ENCODE measurements around the gene ITPR1. TPM values are rescaled to one million over a fixed set of nuclear protein-coding genes. Genes with fewer than 3 reads are reported as not detected.

The ITPR1 gene
- total and polyA plus RNA-seq, 10 of the 15 experiments (the other 5 are each of a cell fraction or from before 2014, with no cell fraction given) = 12.2 to 239 (median 28.4) TPM

DNA sequence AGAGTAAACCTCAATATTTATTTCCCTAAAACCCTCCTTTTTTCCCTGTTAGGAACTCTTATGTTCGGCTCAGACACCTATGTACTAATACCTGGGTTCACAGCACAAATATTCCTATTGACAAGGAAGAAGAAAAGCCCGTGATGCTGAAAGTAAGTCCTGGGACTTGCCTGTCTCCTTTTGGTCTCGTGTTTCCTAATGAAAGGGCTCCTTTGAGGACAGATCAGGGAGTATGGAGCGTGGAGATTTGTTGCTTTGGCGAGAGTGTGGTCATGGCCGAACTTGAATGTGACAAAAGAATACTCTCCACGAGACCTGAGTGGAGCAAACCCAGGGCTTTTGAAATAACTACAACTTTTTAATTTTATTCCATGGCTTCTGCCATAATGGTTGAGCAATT is 167.8 kb downstream of the ITPR1 start:
- intact Hi-C loops (cut with micrococcal nuclease; ENCODE audit: unreplicated experiment) = no loop called here
- in situ Hi-C loops (cut with MboI) = no loop called here
- H2AFZ ChIP-seq (ENCODE audit: control insufficient read depth, low read depth, low read length) = no peak overlapping the region
- peaks cover 9 to 15% of the 10 kb centered on the region in 2 experiments; a peak in 3 of 4 replicates for H3K36me3 ChIP-seq (ENCODE audit: control insufficient read depth in 2 of 2, insufficient read depth in 2 of 2, low read length in 1 of 2)
- BruUV-seq (replicated peaks) = no TSS peak
- ChIA-PET SMC1A (ENCODE audit: uncharacterized antibody, unreplicated experiment) (no interaction called here), RAD21 (ENCODE audit: unreplicated experiment) (no interaction called here), POLR2A (no interaction called here), CTCF (no interaction called here)
- ATAC-seq (no peak), FAIRE-seq (no peak), DNase-seq (ENCODE audit: low read depth, low spot score) (no peak)
- H3K4me2 ChIP-seq (ENCODE audit: control insufficient read depth, insufficient read depth) = no peak overlapping the region
- no peaks in the 10 kb centered on the region for H3K9me3 ChIP-seq (replicated peaks; ENCODE audit: control insufficient read depth, insufficient read depth, low read length)
- H3K79me2 ChIP-seq (ENCODE audit: control insufficient read depth, insufficient read depth, low read length) = no peaks in the 10 kb centered on the region
- WGBS (ENCODE audit: insufficient coverage, insufficient replicate concordance, low lambda C conversion rate, missing lambda C conversion rate) = 86% methylated on average over 7 of the region's 7 CpGs
- no peaks in the 10 kb centered on the region for H3K4me1 ChIP-seq (ENCODE audit: control insufficient read depth, insufficient read depth, low read length)
- no peaks in the 10 kb centered on the region for H3K27me3 ChIP-seq (replicated peaks in 1 of 2; ENCODE audit: control insufficient read depth in 2 of 2, insufficient read depth in 2 of 2, low read length in 1 of 2)
- TF ChIP-seq NFYA (IDR thresholded peaks at IDR 0.05; ENCODE audit: borderline replicate concordance, low read depth, low read length) = no peak
- no peak for TF ChIP-seq HDAC2 (IDR thresholded peaks at IDR 0.05)
- TF ChIP-seq JUNB (IDR thresholded peaks at IDR 0.05) = no peak
- TF ChIP-seq, protein P1, sequence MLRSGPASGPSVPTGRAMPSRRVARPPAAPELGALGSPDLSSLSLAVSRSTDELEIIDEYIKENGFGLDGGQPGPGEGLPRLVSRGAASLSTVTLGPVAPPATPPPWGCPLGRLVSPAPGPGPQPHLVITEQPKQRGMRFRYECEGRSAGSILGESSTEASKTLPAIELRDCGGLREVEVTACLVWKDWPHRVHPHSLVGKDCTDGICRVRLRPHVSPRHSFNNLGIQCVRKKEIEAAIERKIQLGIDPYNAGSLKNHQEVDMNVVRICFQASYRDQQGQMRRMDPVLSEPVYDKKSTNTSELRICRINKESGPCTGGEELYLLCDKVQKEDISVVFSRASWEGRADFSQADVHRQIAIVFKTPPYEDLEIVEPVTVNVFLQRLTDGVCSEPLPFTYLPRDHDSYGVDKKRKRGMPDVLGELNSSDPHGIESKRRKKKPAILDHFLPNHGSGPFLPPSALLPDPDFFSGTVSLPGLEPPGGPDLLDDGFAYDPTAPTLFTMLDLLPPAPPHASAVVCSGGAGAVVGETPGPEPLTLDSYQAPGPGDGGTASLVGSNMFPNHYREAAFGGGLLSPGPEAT (IDR thresholded peaks at IDR 0.05; ENCODE audit: low read depth) = no peak
- TF ChIP-seq POLR2A (IDR thresholded peaks at IDR 0.05; ENCODE audit: low read depth, low read length) = no peak
- TF ChIP-seq ASH2L (IDR thresholded peaks at IDR 0.05; ENCODE audit: borderline replicate concordance, low read depth) = no peak
- TF ChIP-seq NFXL1 (IDR thresholded peaks at IDR 0.05; ENCODE audit: borderline replicate concordance) = no peak
- TF ChIP-seq EP300 (IDR thresholded peaks at IDR 0.05; ENCODE audit: borderline replicate concordance in 1 of 2, control insufficient read depth in 1 of 2, low read depth in 2 of 2, low read length in 2 of 2) = no peak
- TF ChIP-seq, protein P2, sequence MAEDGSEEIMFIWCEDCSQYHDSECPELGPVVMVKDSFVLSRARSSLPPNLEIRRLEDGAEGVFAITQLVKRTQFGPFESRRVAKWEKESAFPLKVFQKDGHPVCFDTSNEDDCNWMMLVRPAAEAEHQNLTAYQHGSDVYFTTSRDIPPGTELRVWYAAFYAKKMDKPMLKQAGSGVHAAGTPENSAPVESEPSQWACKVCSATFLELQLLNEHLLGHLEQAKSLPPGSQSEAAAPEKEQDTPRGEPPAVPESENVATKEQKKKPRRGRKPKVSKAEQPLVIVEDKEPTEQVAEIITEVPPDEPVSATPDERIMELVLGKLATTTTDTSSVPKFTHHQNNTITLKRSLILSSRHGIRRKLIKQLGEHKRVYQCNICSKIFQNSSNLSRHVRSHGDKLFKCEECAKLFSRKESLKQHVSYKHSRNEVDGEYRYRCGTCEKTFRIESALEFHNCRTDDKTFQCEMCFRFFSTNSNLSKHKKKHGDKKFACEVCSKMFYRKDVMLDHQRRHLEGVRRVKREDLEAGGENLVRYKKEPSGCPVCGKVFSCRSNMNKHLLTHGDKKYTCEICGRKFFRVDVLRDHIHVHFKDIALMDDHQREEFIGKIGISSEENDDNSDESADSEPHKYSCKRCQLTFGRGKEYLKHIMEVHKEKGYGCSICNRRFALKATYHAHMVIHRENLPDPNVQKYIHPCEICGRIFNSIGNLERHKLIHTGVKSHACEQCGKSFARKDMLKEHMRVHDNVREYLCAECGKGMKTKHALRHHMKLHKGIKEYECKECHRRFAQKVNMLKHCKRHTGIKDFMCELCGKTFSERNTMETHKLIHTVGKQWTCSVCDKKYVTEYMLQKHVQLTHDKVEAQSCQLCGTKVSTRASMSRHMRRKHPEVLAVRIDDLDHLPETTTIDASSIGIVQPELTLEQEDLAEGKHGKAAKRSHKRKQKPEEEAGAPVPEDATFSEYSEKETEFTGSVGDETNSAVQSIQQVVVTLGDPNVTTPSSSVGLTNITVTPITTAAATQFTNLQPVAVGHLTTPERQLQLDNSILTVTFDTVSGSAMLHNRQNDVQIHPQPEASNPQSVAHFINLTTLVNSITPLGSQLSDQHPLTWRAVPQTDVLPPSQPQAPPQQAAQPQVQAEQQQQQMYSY (CRISPR knock-in tag; IDR thresholded peaks at IDR 0.05) = no peak
- no peak for TF ChIP-seq SREBF2 (IDR thresholded peaks at IDR 0.05; ENCODE audit: low read length)
- TF ChIP-seq POLR2AphosphoS2 (IDR thresholded peaks at IDR 0.05; ENCODE audit: low read depth, low read length) = no peak
- TF ChIP-seq POLR2AphosphoS5 (IDR thresholded peaks at IDR 0.05; ENCODE audit: low read length) = no peak
- TF ChIP-seq, protein P3, sequence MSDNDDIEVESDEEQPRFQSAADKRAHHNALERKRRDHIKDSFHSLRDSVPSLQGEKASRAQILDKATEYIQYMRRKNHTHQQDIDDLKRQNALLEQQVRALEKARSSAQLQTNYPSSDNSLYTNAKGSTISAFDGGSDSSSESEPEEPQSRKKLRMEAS (IDR thresholded peaks at IDR 0.05; ENCODE audit: low read depth, low read length) = no peak
- H3K27ac ChIP-seq (ENCODE audit: control insufficient read depth, insufficient read depth) = no peak overlapping the region
- H3K4me3 ChIP-seq = no peak overlapping the region
- H3K9ac ChIP-seq (ENCODE audit: control insufficient read depth, insufficient read depth, low read length) = no peak overlapping the region
- H4K20me1 ChIP-seq (ENCODE audit: control insufficient read depth, insufficient read depth) = no peaks in the 10 kb centered on the region

Measured in GM12878 (cell line).